HG02642 (cell line): ENCODE measurements around the gene NKX3-2.

Experiments used
- ATAC-seq: cut with Tn5 transposase; IDR thresholded peaks from one replicate; pipeline ENCODE4 v1.9.1; 2021; ENCODE audit warnings: mild to moderate bottlenecking; ENCODE audit not compliant: unreplicated experiment, poor library complexity

Gene NKX3-2

DNA sequence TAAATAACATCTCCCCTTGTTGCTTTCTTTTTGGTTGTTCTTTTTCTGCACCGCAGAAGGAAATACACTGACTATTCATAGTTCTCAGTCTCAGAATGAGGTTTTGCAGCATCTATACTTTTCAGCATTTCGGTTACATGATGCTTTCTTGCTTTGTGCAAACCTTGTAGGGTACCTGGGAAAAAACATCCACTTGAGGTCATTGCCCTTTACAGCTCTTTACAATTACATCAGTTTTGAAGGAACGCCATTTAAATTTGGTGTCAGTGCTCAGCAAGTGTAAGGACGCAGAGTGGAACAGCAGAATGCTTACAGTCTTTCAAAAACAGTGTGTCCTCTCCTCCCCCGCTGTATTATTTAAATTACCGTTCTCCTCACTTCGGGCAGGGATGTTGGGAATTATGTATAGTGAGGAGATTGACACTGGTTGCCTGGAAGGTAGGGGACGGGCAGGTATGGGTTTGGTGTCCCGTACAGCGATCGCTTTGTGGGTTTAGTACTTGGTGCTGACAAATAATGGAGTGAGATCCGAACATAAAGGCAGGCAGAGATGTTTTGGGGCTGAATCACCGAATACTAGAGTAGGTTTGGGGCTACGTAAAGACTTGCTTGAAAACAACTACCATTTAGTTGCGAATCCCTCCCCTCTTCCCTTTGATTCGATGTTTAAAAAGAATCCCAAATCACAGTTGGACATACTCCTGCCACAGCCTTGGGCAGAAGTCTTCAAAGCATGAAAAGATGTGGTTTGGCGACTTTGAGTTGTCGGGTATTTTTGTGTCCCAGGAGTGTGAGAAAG, 2.0 kb upstream of the NKX3-2 start:
- ATAC-seq, result no peak

GRCh38 chr4:13545394-13545808, 1.1 kb upstream of the NKX3-2 start:
- ATAC-seq, result no peak

DNA sequence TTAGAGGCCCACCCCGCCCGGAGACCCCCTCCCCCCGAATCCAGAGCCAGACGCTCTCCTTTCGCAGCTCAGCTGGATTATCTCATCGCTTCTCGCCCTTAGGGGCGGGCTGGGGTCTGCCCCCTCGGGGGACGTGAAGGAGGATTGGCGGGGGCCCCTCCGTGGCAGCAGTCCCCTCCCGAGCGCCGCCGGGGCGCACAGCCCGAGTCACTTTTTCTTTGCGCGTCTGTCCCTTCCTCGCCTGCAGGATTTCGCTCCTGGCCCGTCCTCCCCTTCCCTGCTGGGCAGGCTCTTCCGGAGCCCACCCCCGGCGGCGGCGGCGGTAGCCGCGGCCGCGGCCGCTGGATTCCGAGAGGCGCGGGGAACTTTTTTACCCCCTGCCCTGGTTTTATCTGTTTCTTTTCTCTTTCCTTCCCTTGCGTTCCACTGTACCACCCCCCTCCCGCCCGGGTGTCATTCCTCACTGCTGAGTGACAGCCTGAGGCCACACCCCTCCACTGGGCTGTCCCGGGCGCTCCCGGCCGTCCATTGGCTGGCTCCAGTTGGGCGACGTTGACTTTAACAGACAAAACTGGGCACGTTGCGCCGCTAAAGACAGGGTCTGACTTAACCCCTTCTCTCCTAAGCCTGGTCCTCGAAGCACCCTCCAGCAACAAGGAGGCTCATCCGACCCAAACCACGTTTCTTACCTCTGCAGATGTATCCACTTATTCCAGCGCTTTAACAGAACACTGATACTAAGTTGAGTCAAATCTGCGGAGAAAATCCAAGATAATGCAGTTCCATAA, 492 bp upstream of the NKX3-2 start:
- peak; percentile 66 for ATAC-seq

DNA sequence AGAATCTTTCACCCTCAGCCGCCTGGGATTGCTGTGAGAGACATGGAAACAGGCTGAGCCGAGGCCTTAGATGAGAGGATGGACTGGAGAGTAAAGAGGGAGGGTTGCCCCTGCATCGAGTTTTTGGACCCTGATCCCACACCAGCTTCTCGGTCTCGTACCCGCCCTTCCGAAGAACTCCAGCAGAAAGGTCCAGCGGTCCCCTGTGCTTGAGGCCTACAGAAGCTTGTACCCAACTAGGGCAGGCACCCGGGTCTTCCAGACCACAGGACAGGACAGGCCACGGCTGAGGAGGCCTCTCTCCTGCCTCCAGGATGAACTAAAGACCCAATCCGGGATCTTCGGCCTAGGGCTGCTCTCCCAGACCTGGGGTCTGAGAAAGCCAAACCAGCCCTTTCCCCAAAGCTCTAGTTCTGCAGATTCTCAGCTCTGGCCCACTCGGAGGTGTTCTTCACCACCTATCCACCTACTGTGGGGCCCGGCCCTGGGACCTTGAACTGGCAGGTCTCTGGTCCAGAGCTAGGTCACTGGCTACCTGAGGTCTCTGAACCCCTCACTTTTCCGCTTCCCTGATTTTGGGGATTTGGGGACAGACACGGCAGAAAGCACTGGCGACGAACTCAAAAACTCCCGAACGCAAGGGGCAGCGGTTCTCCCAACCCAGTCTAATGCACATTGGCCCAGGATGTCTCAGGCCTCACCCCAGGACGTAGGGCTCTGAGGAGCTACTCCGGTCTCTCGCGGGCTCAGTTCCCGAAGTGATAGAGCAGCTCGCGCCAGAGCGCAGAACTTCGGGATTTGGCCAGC, 1.1 kb downstream of the NKX3-2 start:
- ATAC-seq, result no peak

DNA sequence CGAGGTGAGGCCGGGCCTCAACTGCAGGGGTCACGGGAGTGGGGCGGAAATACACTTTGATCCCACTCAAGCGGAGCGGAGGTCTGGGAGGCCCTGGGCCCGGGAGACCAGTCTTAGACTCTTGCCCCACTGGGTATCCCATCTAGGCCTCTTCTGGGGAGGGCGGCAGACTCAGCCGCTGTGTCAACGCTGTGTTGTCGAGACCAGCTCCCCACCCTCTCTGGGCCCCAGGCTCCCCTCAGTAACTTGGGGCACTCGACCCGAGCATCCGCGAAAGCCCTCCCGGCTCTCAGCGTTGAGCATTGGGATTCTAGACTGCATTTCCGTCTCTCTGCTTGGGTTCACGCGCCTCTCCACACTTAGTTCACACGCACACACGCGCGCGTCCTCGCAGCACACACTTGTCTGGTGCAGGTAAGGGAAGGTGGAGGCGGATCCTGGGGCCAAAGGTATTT, 1.7 kb downstream of the NKX3-2 start:
- ATAC-seq, result no peak

- ATAC-seq, result no peak
Observed at GRCh38 chr4:13541720-13542576, 2.4 kb downstream of the NKX3-2 start.

DNA sequence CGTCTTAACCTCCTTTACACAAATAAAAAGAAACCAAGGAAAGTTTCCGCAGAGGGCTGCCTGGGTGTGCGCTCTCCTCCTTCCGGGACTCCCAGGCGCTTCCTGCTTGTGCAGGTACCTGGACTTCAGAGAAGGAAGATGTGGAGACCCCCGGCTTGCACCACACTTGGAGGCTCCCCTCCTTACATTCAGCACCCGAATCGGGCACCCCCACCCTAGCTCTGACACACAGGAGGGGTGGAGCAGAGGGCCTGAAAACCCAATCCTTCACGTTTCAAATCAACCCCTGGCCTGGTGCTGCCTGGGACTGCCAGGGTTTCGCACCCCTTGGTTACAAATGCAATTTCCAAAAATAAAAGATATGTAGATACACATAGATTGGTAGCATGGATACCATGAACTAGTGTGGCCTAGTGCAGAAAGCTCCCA, 3.1 kb downstream of the NKX3-2 start:
- ATAC-seq, result no peak

DNA sequence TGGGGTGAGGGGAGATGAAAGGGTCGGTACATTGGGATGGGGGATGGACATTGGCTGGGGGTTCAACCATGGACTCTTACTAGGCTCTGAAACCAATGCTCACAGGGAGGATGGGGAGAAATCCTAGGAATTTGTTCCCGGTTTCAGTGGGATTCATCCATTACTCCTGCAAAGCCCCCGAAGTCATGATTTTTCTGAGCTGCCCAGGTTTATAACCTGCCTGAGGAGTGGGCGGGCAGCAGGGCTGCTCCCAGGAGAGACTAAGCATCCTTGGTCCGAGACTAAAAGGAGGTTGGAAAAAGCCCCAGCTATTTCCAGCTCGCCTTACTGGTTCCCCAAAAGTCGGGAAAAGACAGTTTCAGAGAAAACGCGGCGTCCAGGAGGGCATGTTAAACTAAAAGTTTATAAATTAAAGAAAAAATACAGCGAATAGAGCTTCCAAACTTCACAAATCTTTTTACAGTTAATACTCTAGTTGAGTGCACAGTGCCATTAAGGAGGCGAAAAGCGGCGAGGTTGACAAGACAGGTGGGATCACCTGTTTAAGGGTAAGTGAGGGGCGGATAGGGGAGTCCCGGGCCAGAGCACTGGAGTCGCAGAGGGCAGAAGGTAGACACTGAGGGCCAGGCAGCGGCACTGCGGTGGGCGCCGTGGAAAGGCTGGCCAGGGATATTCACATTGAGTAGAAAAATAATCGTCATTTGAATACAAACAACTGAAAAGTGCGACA, 3.7 kb downstream of the NKX3-2 start:
- no peak for ATAC-seq

GRCh38 chr4:13539619-13540445, 4.5 kb downstream of the NKX3-2 start:
- ATAC-seq, result no peak

DNA sequence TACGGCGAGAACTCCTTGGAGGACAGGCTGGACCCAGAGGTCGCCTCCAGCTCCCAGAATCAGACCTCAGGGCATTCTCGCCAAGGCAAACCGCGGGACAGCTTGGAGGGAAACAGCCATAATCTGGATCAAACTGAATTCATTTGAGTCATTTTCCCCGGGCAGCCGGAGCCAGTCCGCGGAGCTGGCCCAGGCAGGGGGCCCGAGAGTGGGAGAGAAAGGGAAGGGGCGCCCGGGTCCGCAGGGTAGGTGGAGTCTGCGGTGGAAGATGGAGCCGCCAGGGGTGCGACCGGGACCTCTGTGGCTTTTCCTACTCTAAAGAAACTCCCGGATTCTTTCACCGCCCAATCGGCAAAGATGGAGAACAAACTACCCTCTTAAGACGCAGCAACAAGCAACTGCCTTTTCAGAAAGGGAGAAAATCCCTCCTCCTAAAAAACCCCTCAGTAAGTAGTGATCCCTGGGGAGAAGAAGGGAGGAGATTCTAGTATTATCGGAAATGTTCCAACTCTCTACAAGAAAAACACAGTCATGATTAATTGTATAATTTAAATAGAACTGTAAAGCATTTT, 5.2 kb downstream of the NKX3-2 start:
- ATAC-seq, result no peak

DNA sequence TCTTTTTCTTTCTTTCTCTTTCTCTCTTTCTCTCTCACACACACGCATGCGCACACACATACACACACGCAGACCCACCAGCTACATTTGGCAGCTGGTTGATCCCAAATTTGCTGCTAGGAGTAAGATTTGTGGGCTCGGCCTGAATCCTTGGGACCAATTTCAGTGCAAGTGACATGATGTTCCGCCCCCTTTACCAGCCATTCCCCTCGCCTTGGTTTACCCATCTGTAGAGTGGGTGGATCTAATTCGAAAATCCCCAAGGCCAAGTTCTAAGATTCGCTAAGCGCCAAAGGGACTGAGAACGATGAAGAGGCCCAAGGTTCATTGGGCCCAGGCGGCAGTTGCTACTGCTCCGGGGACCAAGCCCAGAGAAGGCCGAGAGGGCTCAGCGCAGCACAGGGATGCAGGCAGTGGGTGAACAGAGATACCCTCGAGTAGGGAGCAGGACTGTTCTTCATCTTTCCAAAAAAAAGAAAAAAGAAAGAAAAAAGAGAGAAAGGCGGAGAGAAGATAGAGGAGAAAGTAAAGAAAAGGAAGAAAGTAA, 5.8 kb downstream of the NKX3-2 start:
- no peak for ATAC-seq

DNA sequence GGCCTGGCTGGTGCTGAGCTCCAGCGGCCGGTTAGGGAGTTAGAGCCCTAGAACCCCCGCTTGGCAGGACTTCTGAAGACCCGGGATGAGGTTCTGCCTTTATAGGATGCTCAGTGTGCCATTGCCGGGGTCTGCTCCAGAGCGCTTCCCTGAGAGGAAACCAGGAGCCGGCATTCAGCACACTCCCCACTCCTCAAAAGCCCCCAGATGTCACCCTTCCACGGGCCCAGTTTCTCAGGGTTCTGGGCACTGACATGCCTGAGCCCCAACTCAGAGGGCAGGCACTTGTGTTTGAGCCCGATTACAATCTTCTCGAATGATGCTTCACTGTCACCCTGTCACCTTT, 6.5 kb downstream of the NKX3-2 start:
- ATAC-seq, result no peak

- ATAC-seq, result no peak
Observed at GRCh38 chr4:13537011-13537831, 7.1 kb downstream of the NKX3-2 start.

DNA sequence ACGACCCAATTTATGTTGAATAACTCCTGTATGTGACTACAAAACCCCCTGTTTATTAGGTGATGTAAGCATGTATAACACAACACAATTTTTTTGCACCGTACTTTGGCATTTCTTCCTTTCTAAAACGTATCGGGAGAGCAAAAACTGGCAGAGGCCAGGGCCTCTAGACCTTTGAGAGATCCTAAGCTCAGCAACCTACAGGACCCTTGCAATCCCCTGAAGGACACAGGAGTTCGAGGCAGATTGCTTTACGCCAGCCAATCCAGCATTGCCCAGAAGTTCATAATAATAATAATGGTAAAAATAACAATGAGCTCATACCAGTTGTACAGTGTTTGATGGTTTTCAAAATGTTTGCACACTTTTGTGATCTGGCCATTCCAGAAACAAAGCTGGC, 7.7 kb downstream of the NKX3-2 start:
- no peak for ATAC-seq

DNA sequence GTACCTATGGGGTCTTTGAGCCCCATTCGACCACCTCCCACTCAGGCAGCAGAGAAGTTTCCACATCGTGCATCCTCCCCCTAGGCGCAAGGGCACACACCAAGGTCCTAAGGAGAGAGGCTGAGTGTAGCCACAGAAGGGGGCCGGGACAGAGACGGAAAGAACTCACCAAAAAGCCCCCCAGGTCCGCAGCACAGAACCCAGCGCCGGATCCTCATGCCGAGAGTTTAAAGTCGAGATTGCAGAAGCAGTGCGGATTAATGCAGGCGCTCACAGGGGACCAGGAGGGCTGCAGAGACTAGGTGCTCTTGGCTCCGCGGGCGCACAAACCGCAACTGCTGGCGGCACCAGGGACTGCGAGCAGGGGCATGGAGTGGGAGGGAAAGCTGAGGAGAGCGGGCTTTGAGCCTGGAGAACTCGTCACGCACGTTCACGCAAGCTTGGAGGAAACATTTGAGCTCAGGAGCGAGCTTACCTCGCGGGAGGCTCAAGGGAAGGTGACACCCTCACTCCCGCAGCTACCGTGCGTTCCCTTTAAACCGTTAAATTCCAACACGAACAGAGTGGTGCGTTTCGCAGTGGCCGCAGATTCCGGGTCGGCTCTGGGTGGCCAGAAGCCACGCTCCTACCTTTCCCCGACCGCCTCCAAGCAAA, 8.5 kb downstream of the NKX3-2 start:
- no peak for ATAC-seq

GRCh38 chr4:13535118-13535517, 9.2 kb downstream of the NKX3-2 start:
- ATAC-seq, result no peak
